ENCODE results near the gene CABCOCO1. TPM values are rescaled to one million over a fixed set of nuclear protein-coding genes. Genes with fewer than 3 reads are reported as not detected.

CABCOCO1 gene
- total RNA-seq: not detected

DNA sequence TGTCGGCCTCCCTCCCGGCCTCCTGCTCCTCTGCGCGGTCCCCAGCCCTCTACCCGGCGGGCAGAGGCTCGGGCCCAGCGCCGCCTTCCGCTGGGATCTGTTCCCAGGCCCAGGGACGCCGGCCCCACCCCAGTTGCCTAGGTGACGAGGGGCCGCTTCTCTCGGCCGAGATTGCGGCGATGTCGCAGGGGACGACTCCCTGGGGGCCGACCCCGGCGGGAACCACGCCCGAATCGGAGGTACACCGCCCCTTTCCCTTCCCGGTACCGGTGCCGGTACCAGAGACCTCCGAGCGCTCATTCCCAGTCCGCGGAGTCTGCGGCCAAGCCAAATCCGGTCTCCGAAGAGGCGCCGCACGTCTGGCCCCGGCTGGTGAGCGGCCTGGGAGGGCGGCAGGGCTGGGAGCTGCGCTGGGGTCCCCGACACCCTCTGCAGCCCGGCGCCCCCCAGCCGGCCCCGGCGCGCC lies at the start of gene CABCOCO1:
Gene CABCOCO1, plus strand, starts transcription at position 136 of the 466 bp plus-strand sequence. Its CDS starts 44 bp downstream, at position 180.
- H3K4me3 Mint-ChIP-seq: peak within 1 kb of the TSS; percentile 15
- peaks cover 21 to 44% of the 10 kb centered on the region in 2 donors for H3K27me3 Mint-ChIP-seq
- no peaks in the 10 kb centered on the region for H3K4me1 Mint-ChIP-seq (ENCODE audit: low read depth in 2 of 2)
- no peak for DNase-seq (ENCODE audit: low spot score)
- H3K36me3 Mint-ChIP-seq: no peaks in the 10 kb centered on the region
- no peak within 1 kb of the TSS for H3K27ac Mint-ChIP-seq
- ATAC-seq: peak; percentile 24 to 59
- no peaks in the 10 kb centered on the region for H3K9me3 Mint-ChIP-seq

- Mint-ChIP-seq H3K36me3 (no peaks in the 10 kb centered on the region), H3K4me1 (ENCODE audit: low read depth in 2 of 2) (no peaks in the 10 kb centered on the region), H3K27ac (no peak overlapping the region), H3K4me3 (no peak overlapping the region), H3K9me3 (no peaks in the 10 kb centered on the region), H3K27me3 (peaks cover 0 to 11% of the 10 kb centered on the region in 2 donors)
- DNase-seq (ENCODE audit: low spot score) (no peak), ATAC-seq (no peak)
Measured at GRCh38 chr10:61613665-61614064, 49.1 kb upstream of the CABCOCO1 start.

- Mint-ChIP-seq H3K4me3 (no peak overlapping the region), H3K27me3 (peaks cover 3 to 6% of the 10 kb centered on the region in 2 donors), H3K9me3 (no peaks in the 10 kb centered on the region), H3K27ac (no peak overlapping the region), H3K36me3 (no peaks in the 10 kb centered on the region), H3K4me1 (ENCODE audit: low read depth in 2 of 2) (no peaks in the 10 kb centered on the region)
- ATAC-seq (no peak), DNase-seq (ENCODE audit: low spot score) (no peak)
Measured at GRCh38 chr10:61616611-61617010, 46.1 kb upstream of the CABCOCO1 start.

DNA sequence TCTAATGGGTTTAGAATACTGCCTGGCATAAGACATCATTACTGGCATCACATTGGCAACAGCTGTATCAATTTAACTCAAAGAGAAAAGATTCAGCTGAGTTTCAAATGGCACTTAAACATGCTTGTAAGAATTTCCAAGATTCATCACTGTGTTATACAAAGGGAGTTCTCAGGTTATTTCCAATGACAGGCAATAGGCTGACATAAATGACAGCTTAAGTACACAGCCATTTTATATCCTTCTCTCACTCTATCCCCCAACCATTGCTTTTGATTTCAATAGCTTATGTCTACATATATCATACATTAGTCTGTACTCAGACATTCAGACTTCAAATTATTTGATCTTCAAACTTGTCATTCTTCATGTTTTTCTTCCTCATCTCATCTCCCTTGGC lies 45.5 kb upstream of the CABCOCO1 start:
- ATAC-seq: no peak
- peaks cover under 1 to 3% of the 10 kb centered on the region in 2 donors for H3K27me3 Mint-ChIP-seq

GRCh38 chr10:61617586-61617985 lies 45.1 kb upstream of the CABCOCO1 start:
- ATAC-seq: no peak
- no peak overlapping the region for H3K27ac Mint-ChIP-seq
- peaks cover 0 to 3% of the 10 kb centered on the region in 2 donors for H3K27me3 Mint-ChIP-seq
- no peaks in the 10 kb centered on the region for H3K9me3 Mint-ChIP-seq
- H3K4me3 Mint-ChIP-seq: no peak overlapping the region
- no peaks in the 10 kb centered on the region for H3K36me3 Mint-ChIP-seq
- no peaks in the 10 kb centered on the region for H3K4me1 Mint-ChIP-seq (ENCODE audit: low read depth in 2 of 2)
- no peak for DNase-seq (ENCODE audit: low spot score)

More for the DNA sequence above, 45.5 kb upstream of the CABCOCO1 start:
- DNase-seq (ENCODE audit: low spot score): no peak
- no peaks in the 10 kb centered on the region for H3K4me1 Mint-ChIP-seq (ENCODE audit: low read depth in 2 of 2)
- no peaks in the 10 kb centered on the region for H3K9me3 Mint-ChIP-seq
- no peaks in the 10 kb centered on the region for H3K36me3 Mint-ChIP-seq
- no peak overlapping the region for H3K27ac Mint-ChIP-seq
- no peak overlapping the region for H3K4me3 Mint-ChIP-seq

- ATAC-seq: no peak
- Mint-ChIP-seq H3K9me3 (no peaks in the 10 kb centered on the region), H3K27me3 (peaks cover under 1 to 3% of the 10 kb centered on the region in 2 donors), H3K4me3 (no peak overlapping the region), H3K4me1 (ENCODE audit: low read depth in 2 of 2) (no peaks in the 10 kb centered on the region), H3K36me3 (no peaks in the 10 kb centered on the region), H3K27ac (no peak overlapping the region)
- no peak for DNase-seq (ENCODE audit: low spot score)
Measured at GRCh38 chr10:61618388-61618961, 44.3 kb upstream of the CABCOCO1 start.

GRCh38 chr10:61620506-61620905 lies 42.2 kb upstream of the CABCOCO1 start:
- DNase-seq (ENCODE audit: low spot score): no peak
- Mint-ChIP-seq H3K36me3 (no peaks in the 10 kb centered on the region), H3K27ac (no peak overlapping the region), H3K4me1 (ENCODE audit: low read depth in 2 of 2) (peaks cover 2 to 5% of the 10 kb centered on the region in 2 donors), H3K9me3 (no peaks in the 10 kb centered on the region), H3K4me3 (no peak overlapping the region), H3K27me3 (peaks cover 3 to 7% of the 10 kb centered on the region in 2 donors)
- no peak for ATAC-seq

DNA sequence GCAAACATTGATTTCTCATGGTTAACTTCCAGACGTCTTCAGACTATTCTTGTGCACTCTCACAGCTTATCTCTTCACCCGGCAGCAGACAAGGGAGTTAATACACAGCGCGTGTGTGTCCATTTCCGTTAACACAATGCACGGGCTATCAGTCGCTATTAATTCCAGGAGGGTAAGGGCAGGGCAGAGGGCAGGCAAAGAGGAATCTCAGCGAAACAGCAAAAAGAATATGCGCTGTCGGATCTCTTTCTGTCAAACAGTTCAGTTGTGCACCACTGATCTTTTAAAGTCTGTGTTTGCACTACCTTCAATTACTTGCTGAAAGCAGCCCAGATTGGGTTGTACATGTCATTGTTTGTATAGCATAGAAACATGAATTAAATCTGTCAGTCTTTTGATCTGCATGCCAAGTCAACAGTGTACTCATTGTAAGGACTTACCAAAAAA lies 41.1 kb upstream of the CABCOCO1 start:
- peaks cover 8 to 17% of the 10 kb centered on the region in 2 donors for H3K27me3 Mint-ChIP-seq
- H3K36me3 Mint-ChIP-seq: no peaks in the 10 kb centered on the region
- no peak for ATAC-seq
- DNase-seq (ENCODE audit: low spot score): no peak
- no peaks in the 10 kb centered on the region for H3K9me3 Mint-ChIP-seq
- no peak overlapping the region for H3K4me3 Mint-ChIP-seq
- H3K4me1 Mint-ChIP-seq (ENCODE audit: low read depth in 2 of 2): peaks cover 2 to 5% of the 10 kb centered on the region in 2 donors
- H3K27ac Mint-ChIP-seq: no peak overlapping the region

DNA sequence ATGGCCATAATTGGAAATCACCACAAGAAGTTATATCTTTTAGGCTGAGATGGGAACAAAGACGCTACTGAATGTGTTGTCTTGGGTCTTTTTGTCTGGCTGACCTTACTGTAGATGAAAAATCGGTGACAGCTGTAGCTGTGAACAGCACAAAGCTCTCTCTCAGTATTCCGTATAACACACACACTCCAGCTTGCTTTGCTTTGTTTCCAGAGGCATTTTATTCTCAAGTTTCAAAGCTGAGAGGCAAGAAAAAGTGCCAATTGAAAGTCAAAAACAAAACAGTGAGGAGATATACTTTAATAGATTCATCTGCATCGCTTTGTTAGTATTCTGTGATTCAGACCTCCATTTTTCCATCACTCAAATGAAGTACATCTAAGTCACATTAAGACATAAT lies 39.6 kb upstream of the CABCOCO1 start:
- H3K4me1 Mint-ChIP-seq (ENCODE audit: low read depth in 2 of 2): peaks cover 2 to 5% of the 10 kb centered on the region in 2 donors
- H3K36me3 Mint-ChIP-seq: no peaks in the 10 kb centered on the region
- H3K4me3 Mint-ChIP-seq: no peak overlapping the region
- peaks cover 8 to 17% of the 10 kb centered on the region in 2 donors for H3K27me3 Mint-ChIP-seq
- no peaks in the 10 kb centered on the region for H3K9me3 Mint-ChIP-seq
- DNase-seq (ENCODE audit: low spot score) (no peak), ATAC-seq (no peak)
- no peak overlapping the region for H3K27ac Mint-ChIP-seq

GRCh38 chr10:61626209-61626608 lies 36.5 kb upstream of the CABCOCO1 start:
- Mint-ChIP-seq H3K36me3 (no peaks in the 10 kb centered on the region), H3K27ac (no peak overlapping the region), H3K4me3 (no peak overlapping the region), H3K27me3 (peaks cover 8 to 23% of the 10 kb centered on the region in 2 donors), H3K9me3 (no peaks in the 10 kb centered on the region), H3K4me1 (ENCODE audit: low read depth in 2 of 2) (peaks cover 2 to 5% of the 10 kb centered on the region in 2 donors)
- DNase-seq (ENCODE audit: low spot score) (no peak), ATAC-seq (no peak)

- Mint-ChIP-seq H3K9me3 (no peaks in the 10 kb centered on the region), H3K4me1 (ENCODE audit: low read depth in 2 of 2) (peaks cover 2 to 5% of the 10 kb centered on the region in 2 donors), H3K36me3 (no peaks in the 10 kb centered on the region), H3K27me3 (peaks cover 5 to 23% of the 10 kb centered on the region in 2 donors), H3K4me3 (no peak overlapping the region), H3K27ac (no peak overlapping the region)
- ATAC-seq (no peak), DNase-seq (ENCODE audit: low spot score) (no peak)
Measured at GRCh38 chr10:61627266-61627665, 35.5 kb upstream of the CABCOCO1 start.

DNA sequence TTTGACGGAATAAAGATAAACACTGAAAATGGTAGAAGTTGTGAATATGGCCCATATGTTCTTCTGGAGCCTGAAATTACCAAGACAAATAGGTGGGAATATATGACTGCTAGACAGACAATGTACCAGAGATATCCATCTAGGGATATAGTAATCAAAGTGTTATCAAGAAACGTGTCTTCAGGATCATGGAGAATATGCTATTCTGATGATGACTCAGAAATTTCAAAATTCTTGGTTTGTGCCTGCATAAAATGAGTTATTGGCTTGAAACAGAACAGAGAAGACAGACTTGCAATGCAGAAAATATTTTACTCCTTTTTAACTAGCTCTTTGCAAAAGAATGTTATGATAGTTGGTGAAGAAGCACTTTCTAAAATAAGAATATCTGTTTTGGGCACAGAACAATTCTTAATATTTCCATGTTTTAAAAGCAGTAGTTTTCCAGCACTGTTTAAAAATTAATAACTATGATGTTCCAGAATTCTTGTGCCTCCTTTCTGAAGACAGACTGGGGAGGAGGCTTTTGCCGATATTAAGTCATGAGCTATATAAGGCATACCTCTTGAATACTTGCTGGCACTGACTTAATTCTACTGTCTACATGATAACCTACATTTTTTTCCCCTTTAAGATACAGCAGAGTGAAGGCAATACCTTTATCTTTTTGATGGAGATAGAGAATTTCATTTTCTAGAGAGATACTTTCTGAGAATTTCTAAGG lies 34.4 kb upstream of the CABCOCO1 start:
- Mint-ChIP-seq H3K36me3 (no peaks in the 10 kb centered on the region), H3K4me3 (no peak overlapping the region), H3K4me1 (ENCODE audit: low read depth in 2 of 2) (peaks cover 2 to 5% of the 10 kb centered on the region in 2 donors), H3K9me3 (no peaks in the 10 kb centered on the region), H3K27me3 (peaks cover 5 to 23% of the 10 kb centered on the region in 2 donors), H3K27ac (no peak overlapping the region)
- ATAC-seq (no peak), DNase-seq (ENCODE audit: low spot score) (no peak)

DNA sequence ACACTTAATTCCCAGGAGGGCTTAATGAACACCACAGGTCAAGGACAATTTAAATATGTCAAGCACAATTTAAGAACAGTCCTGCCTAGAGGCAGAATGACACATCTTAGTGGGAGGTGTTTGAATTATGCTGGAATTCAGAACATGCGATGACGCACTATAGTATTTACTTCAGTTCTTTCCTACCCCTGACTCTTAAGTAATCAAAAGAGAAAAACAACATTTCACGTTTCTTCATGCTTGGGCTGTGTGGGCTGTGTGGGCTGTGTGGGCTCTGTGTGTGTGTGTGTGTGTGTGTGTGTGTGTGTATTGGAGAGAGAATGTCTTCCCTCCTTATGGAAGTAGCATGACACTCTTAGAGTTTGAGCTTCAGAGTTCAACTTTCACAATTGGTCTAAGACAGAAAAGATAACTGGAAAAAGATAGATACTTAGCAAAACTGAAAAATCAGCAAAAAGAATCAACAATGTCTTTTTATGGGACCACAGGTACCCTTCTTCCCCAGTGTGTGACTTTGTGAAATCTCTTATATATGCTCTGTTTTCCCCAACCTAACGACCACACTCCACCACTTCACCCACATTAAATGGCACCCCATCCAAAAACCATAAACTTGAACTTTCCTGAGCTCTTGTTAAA lies 33.7 kb upstream of the CABCOCO1 start:
- no peaks in the 10 kb centered on the region for H3K9me3 Mint-ChIP-seq
- no peak overlapping the region for H3K4me3 Mint-ChIP-seq
- DNase-seq (ENCODE audit: low spot score) (no peak), ATAC-seq (no peak)
- peaks cover 5 to 17% of the 10 kb centered on the region in 2 donors for H3K27me3 Mint-ChIP-seq
- H3K27ac Mint-ChIP-seq: no peak overlapping the region
- H3K4me1 Mint-ChIP-seq (ENCODE audit: low read depth in 2 of 2): no peaks in the 10 kb centered on the region
- H3K36me3 Mint-ChIP-seq: no peaks in the 10 kb centered on the region

DNA sequence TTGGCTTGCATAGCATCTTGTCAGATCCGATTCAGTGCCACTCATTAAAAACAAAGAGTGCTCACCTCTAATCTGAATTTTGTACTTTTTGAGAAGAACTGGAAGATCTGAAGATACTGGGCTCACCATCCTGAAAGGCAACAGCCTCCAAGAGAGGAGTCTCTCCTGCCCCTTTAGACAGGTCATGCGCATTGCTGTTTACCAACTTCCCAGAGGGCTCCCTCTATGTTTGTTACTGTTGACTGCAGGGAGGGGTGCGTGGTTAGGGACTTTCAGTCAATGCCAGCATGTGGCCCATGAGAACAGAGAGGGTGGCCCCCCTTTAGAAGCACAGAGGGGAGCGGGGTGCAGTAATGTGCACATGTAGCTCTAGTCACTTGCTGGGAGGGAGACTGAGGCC lies 33.2 kb upstream of the CABCOCO1 start:
- Mint-ChIP-seq H3K27ac (no peak overlapping the region), H3K4me1 (ENCODE audit: low read depth in 2 of 2) (no peaks in the 10 kb centered on the region), H3K4me3 (no peak overlapping the region), H3K36me3 (no peaks in the 10 kb centered on the region), H3K27me3 (peaks cover 5 to 16% of the 10 kb centered on the region in 2 donors), H3K9me3 (no peaks in the 10 kb centered on the region)
- no peak for ATAC-seq
- DNase-seq (ENCODE audit: low spot score): no peak

Measured in natural killer cell treated with Interleukin-12 subunit alpha and Interleukin-12 subunit beta and Interleukin-15 and Interleukin-18, amount 100 ng/mL, for 72 hours (primary cell).